Measurements from ENCODE around the gene MICAL3.

MICAL3 gene

DNA sequence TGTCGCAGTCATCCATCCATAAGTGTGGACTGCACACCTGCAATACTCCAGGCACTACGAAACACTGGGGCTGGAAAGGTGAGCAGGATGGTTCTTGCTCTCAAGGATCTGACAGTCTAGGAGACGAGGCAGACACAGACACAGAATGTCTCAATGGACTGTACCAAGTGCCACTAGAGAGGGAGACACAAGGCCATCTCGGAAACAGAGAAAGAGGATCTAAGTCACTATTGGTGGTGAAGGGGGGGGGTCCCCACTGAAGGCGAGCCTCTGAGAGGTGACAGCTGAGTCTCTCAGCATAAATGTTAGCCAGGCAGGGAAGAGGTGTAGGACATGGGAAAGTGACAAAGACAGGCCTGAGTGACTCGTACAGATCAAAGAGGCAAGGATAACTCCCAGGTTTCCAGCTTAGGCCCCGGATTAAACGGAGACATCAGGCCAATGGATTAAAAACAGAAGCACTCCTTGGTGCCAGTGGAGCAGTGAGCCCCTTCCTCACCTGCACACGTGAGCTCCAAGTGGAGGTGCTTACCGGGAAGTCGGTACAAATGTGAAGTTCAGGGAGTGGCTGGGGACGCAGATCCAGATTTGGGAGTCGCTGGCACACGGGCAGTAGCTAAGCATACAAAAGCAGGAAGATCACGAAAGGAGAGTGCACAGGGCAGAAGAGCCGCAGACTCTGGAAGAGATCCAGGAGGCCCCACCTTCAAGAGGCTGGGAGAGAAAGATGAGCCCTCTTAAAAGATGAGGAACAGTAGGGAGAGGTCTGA, 117.2 kb downstream of the MICAL3 start:
- no peak for DNase-seq

DNA sequence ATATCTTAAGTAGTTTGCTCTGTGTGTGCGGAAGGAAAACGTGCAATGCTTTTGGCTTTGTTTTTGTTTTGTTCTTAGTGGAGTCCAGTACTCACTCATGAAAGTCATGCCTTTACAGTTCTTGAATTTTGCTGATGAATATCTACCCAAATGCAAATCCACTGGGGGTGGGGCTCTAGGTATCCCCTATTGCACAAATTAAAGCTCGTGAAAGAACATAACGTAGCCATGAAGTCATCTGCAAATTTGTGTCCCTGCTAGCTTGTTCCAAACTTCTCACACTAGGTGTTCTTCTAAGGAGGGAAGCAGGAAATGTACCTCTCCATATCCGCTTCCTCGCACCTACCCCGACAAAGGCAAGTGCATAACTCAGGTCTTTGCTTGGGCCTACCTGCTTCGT, 118.9 kb downstream of the MICAL3 start:
- DNase-seq = no peak

DNA sequence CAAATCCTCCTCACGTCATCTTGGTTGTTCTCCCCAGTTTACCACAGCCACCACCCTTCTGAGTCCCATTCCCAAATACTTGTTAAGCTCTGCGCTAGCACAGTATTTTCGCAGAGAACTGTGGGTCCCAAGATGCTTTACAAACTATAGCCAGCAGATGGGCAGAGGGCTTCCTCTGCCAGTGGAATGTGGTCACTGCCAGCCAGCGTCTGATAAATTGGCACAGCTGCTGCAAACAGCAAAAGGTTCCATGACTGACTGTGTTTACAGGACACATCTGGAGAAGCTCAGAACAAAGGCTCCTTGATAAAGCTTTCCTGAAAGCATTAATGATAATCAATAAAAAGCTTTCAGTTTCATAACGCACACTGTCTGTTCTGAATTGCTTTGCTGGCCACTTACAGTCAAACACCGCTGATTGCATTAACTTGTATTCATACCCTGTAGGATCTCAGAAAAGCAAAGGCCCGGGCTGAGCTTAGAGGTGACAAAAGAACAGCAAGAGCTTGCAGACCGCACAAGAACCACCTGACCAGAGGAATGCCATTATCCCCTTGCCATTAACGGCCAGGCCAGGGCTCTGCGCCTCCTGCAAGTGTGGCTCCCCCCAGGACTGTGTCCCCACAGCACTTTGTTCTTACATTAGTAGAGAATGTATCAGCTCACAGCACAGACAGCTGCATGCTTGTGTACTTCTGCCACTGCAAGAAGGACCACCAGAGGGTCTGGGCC, 120.6 kb downstream of the MICAL3 start:
- DNase-seq = no peak

DNA sequence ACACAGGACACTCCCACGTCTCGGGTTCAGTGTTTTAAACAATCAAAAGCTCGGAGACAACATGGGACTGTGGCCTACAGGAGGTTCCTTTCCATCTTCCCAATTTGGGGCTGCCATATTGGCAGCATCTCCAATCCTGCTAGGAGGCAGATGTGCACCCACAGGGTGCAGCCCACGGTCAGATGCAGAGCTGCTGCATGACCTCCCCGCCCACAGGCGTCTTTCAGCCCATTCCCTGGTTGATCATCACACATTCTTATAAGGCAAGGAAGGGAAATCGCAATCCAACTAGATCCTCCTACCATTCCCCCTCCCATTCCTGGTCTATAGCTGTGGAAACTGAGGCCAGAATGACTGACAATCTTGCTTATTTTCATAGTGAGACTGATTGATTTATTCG, 121.4 kb downstream of the MICAL3 start:
- DNase-seq = no peak

DNA sequence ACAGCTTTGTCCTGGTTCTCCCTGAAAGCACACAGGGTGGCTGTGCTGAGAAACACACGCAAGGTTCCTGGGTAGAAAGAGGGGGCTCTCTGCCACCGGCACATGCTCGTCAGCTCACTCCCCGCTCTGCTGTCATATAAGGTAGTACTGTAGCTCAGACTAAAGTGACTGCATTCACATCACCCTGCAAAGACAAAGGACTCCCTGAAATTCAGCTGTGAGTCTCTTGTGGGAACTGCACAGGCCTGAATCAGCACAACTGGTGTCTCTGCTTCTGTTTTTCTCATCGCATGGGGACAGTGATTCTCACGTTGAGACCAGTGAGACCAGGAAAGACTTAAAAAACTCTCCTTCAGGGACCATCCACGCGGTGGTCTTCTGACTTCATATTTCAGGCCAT, 126.0 kb downstream of the MICAL3 start:
- DNase-seq = no peak

DNA sequence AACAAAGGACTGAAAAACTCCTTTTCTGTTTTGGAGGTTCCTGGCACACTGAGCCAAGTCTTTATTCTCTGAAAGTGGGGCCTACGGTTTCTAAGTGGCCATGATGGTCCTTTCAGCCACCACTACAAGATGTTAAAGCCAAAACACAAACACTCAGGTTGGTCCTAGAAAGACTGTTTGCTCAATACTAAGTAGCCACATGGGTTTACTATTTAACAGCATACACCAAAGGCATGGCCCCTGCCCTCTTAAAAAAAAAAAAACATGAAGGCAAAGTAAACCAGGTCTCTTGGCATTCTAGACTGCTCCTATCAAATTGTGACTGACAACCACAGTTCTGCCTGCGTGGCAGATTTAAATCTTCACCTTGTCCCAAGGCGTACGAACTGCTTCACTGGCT, 126.5 kb downstream of the MICAL3 start:
- no peak for DNase-seq

DNA sequence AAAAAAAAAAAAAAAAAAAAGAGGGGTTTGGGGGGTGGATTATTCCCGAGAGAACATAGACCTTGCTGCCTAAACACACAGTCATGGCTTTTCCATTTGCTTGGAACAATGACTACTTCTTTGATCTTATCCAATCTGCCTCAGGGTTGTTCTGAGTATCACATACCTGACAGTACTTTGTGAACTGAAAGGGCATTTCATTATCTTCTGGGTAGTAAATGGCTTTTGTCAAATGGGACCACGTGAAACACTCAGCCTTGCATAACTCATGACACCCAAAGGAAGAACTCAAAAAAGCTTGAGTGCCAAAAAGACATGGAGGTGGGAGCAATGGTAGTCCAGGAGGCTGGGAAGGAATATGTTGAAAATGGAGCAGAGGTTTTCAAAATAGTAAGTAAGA, 126.9 kb downstream of the MICAL3 start:
- DNase-seq = no peak

DNA sequence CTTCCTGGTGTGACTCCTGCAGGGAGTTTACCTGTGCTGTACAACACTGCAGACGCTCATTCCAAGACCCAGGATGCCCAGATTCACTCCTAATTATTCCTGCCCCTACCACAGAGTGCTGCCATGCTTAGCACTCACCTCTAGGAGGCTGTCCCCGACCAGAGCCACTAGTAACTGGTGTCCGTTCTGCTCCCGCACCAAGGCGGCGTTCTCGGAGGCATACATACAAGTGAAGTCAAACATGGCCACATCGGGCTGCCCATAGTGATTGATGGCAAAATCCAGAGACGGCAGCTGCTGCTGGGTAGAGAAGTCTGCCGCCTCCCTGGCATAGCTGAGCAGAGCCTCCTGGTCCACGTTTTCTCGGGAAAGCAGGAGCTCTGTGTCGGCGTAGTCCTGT, 127.8 kb downstream of the MICAL3 start:
- DNase-seq = no peak

DNA sequence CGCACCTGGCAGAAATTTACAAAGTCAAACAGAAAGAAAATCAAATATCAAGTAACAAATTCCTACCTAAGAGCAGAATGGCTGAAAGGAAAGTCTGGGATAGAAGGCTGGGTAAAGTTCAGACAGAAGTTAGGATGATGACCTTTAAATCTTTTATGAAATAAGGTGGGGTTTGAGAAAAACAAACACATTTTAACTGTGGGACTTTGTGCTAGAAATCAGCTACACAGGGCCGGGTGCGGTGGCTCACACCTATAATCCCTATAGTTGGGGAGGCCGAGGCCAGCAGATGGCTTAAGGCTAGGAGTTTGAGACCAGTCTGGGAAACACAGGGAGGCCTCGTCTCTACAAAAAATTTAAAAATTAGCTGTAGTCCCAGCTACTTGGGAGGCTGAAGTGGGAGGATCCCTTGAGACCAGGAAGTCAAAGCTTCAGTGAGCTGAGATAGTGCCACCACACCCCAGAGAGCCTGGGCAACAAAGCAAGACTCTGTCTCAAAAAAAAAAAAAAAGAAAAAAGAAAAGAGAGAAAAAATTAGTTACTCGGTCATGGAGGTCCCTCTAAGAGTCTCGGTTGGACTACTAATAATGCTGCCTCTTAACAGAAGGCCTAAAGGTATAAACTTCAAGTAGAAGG, 130.3 kb downstream of the MICAL3 start:
- no peak for DNase-seq

DNA sequence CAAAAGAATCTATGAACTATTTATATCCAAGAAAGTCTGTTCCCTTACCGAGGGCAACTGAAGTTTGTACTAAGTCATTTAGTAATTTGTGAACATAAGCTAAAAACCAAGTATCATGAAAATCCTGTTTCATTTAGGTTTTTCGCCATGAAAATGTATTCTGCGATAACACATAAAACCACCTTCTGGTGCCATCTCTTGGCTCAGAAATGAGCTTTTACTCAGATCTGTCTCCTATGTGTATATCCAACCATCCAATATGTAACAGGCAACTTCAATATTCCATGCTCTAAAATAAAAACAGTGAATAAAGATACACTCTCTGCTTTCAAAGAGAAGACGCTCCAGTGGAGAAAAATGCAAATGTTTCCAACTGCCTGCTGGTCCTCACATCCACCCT, 132.0 kb downstream of the MICAL3 start:
- DNase-seq = no peak

DNA sequence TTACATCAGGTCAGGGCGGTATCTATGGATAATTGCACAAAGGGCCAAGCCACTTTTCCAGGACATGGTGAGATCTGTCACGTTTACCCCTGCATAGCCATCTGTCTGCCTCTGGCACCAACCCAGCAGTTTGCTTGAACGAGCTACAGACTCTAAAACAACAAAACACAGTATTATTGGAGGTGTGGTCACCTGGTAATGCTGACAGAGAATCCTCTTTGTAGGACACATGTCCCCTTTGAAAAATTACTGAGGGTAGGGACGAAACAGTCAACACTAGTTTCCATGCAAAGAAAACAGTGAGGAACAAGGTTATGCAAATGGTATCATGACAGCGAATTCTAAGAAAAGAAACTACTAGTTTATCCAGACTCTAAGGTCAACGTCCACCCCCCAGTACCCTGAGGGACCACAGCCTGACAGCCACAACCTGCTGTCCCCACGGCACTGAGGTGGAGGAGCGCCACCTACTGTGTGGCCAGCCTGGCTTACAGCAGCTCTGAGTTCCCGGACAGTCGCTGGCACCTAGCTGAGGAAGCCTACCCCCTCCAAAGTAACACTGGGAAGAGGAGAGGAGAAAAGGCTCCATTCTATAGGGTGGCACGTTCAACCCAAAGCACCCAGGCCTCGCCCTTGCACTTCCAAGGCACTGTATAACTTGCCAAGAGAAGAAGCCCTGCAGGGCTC, 132.7 kb downstream of the MICAL3 start:
- DNase-seq = no peak

DNA sequence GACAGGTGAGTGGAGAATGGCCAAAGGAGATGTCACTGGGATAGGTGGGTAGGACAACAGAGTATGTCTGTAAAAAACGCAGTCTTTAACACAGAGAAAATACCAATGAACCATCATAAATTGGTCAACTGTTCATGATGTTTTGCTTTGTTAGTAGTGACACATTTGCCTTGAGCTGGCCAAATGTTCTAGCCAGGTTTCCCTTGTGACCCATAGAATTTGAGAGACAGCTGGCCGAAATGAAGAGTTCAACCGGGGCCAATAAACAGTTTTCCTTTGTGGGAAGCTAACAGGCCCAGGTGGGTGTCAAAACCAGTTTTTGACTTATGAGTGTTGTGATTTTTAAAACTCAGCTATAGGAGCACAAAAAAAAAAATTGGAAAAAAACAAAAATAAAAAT, 133.5 kb downstream of the MICAL3 start:
- DNase-seq = no peak

DNA sequence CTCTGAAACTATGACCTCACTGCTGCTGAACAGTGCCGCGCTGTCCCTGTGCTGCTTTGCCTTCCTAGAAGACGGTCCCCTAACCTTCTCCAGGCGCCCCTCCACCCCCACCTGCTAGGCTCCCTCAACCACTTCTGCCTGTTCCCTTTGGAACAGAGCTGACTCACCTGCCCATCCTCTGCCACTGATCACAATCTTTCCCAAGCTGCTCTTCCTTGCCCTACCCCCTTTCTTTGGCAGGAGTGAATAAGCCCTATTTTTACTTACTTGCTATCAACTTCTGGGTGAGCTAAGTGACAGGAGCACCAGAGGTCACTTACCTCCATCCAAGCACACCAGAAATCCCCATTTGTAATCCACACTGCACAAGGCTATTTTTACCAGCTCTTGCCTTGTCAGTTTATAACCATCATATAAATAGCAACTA, 134.1 kb downstream of the MICAL3 start:
- DNase-seq = no peak

DNA sequence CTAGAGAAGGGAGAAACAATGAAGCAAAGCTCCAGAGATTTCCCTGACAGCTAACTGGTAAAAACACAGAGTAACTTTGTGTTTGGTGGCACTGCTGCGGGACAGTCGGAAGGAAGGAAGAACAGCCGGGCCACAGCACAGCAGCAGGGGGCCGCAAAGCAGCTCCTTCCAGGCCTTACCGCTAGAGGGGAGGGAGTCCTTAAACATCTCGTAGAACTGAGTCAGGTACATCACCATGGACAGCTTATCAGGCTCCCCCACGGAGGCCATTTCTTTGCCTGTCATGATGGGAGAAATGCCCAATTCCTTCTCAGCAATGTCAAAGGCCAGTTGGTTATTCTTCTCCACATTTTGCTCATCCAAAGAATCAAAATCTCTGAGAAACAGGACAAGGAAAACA, 135.5 kb downstream of the MICAL3 start:
- DNase-seq = no peak

DNA sequence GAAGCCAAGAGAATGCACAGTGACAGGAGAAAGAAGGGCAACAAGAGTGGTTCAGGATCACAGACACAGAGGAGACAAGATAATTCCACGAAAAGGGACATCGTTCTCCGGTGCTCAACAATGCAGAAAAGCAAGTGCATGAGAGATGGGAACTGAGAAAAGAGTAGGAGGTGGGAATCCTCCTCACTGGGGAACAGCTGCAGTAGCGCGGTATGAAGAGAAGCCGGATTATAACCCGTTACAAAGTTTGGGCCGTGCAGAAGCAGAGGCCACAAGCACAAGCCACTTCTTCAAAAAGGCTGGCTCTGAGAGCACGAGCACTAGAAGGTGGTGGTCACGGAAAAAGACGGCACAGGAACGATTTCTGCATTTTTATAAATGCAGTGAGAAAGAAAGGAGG, 135.9 kb downstream of the MICAL3 start:
- no peak for DNase-seq

DNA sequence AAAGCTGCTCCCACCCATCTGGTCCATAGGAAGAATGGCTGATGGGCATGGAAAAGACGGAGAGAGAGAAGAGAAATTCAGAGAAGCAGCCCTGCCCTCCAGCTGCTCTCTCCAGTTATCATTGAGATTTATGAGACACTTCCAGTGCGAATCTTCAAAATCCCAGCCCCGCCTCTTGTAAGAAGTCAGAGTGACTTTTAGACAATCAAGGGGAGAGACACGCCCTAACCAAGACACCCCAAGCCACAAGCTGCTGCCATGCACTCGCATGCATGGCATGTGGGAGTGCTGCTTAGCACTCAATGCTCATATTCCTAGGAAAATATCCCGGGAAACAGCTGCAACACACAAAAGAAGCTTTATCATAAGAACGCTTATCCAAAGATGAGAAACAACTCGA, 139.5 kb downstream of the MICAL3 start:
- no peak for DNase-seq

DNA sequence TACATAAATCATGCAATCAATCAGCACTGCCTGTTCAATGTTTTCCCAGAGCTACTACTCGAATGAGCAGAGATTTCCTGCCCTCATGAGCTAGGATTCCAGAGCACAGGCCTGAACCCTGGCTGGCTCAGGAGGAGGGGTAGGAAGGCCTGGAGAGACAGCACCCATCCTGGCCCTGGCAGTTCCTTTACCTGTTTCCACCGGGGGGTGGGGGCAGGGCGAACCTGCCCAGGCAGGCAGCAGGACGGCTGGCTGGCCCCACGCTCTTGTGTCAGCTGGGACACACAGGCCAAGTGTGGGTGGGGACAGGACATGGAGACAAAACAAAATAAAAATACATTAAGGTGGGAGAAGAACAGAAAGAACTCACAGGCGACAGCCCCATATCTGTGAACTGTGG, 140.3 kb downstream of the MICAL3 start:
- no peak for DNase-seq

DNA sequence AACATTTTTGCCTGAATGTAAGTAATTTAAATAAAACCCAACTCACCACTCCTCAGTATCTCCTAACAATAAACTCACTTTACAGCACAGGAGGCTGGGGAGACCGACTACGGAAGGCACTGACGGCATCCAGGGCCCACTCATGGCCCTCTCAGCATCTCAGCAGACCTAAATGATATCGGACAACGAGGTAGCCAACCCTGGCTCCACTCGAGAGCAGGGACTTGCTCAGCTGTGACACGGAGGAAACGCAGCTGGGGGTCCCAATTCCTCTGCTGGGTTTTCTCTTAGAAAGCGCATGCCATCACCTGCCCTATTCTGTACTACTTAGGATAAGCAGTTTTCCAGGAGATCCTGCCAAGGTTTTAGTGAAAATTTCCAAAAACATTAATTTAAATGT, 141.0 kb downstream of the MICAL3 start:
- no peak for DNase-seq

DNA sequence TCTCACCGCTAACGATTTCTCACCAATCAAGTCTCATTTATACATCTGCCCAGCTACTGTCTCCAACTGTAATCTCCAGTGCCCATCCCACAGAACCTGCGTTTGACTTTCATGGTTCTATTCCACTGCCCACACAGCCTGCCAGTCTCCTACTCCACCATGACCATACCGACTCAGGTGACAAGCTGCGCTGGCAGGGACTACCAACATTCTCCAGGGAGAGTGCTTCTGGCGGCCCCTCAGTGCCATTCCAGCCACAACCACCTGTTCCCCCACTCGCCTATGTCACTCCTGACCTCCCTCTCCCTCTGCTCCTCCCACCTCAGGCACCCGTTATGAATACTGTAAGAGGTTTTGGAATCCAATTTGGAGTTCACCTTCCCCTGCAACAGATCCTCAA, 141.6 kb downstream of the MICAL3 start:
- no peak for DNase-seq

DNA sequence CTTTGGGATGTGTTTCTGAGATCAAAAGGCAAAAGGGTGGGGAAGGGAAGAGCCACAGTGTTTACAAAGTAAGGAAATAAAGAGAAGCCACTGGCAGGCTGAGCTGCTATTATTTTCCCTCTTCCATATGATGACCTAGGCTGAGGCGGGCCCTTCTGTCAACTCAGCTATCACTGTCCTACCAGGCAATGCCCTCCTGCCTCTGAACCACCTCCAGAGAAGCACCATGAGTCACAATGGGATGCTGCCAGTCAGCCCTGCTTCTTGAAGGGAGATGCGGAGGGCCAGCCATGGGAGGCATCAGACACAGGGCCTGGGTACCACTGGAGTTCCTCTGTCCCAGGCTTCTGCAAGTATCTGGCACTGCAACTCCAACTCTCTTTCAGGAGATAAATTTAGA, 142.2 kb downstream of the MICAL3 start:
- DNase-seq = no peak

DNA sequence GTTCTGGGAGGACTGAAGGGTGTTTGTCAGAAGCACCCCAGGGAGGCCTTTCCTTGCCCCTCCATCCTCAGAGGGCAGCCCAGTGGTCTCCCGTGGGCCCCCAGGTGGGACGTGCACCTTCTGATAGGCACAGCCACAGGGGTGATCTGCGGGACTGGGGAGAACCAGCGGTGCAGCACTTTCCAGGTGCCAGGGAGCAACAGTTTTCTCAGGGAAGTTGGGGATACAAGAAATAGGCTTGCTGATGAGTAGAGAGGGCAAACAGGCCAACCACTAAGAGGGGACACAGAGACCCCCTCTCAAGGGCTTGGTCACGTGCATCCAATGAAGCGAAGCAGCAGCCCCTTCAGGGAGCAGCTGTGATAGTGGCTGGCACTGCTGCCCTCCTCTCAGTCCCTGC, 143.0 kb downstream of the MICAL3 start:
- no peak for DNase-seq

DNA sequence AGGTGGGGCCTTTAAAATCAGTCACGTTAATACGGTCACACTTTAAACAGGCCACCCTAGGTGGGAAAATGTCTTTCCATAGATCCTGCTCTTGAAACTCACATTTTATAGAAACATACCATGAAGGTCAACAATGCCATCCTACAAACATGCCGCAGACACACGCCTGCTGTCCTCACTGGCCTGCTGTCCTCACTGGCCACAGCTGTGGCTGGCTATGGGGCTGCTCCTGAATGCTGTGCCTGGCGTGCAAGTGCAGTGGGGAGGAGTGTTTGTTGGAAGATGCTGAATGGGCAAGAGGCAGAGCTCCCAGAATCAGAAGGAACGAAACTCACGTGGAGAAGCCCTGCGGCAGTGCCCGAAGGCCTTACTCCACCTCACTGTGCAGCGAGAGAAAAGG, 143.9 kb downstream of the MICAL3 start:
- no peak for DNase-seq

DNA sequence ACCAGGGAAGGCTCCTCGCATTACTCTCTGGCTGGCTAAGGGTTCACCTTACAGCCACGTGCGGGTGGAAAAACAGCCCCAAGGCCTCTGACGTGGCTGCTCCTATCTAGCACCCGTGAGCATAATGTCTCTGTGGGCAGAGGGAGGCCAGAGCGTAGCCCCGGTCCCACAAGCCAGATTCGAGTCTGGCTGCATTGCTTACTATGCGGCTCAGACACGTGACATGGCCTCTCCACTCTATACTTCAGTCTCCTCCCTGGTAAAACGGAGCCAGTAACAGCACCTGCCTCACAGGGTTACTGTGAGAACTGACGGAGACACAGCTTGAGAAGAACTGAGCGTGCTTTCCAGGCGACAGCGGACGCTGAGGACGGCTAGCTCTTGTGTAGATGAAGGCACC, 144.3 kb downstream of the MICAL3 start:
- no peak for DNase-seq

DNA sequence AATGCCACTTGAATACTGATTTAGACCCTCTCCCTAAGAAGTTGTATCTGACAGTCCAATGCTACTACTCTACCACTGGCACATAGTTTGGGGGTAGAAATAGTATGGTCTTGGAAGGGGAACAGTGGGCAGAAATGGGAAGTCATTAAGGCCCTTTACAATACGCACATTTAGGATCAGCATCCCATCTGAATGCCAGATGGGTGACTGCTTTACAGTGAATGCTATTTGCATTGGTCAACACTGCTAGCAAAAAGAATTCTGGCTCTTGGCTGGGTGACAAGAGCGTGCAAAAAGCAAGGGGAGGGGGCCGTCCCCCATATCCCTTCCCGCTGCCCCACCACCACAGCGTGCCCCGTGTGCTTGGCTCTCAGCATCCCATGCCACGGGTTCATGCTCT, 145.4 kb downstream of the MICAL3 start:
- no peak for DNase-seq

All from activated CD4-positive, alpha-beta T cell treated with anti-CD3 and anti-CD28 coated beads, Interleukin-2, amount 50 U/mL, for 16 hours (primary cell).